Keratinocyte (primary cell): ENCODE data around the gene CACHD1. TPM values are rescaled to one million over a fixed set of nuclear protein-coding genes. Genes with fewer than 3 reads are reported as not detected.
A peak's percentile ranks its signal among the peaks of the same experiment; 100 is the strongest.

Experiments
- DNase-seq: peaks from one replicate; pipeline ENCODE4 v3.0.0-alpha.2; 2011; ENCODE audit warnings: low read depth, missing footprints, low spot score
- FAIRE-seq: peaks from 2 replicates; lab custom pipeline; 2011; peaks lifted over from hg19 to GRCh38; lab: Jason Lieb, UNC
- H2AFZ ChIP-seq: 2 replicates; pipeline ENCODE4 v1.6.0; 2012; ENCODE audit warnings: low read length, control low read depth, inconsistent platforms; ENCODE audit not compliant: control insufficient read depth
- H3K27ac ChIP-seq: 2 replicates; pipeline ENCODE4 v1.5.1; 2011; ENCODE audit warnings: low read length; ENCODE audit not compliant: control insufficient read depth, insufficient read depth
- H3K27me3 ChIP-seq: 3 replicates; pipeline ENCODE4 v1.6.0; 2011; ENCODE audit warnings: low read length; ENCODE audit not compliant: control insufficient read depth, insufficient read depth; ENCODE audit errors: extremely low read depth
- H3K36me3 ChIP-seq, 2 experiments: 2 replicates in 1 of 2; 3 replicates in 1 of 2; pipeline ENCODE4 v1.5.1; 2011; ENCODE audit warnings: low read length in 2 of 2, mild to moderate bottlenecking in 1 of 2; ENCODE audit not compliant: control insufficient read depth in 2 of 2, insufficient read depth in 2 of 2; ENCODE audit errors: extremely low read depth in 1 of 2
- H3K4me1 ChIP-seq: 3 replicates; pipeline ENCODE4 v1.5.1; 2011; ENCODE audit warnings: low read length; ENCODE audit not compliant: control insufficient read depth, insufficient read depth; ENCODE audit errors: extremely low read depth
- H3K4me2 ChIP-seq: 3 replicates; pipeline ENCODE4 v1.6.0; 2011; ENCODE audit warnings: low read depth, low read length; ENCODE audit not compliant: control insufficient read depth, insufficient read depth; ENCODE audit errors: extremely low read depth
- H3K4me3 ChIP-seq, 3 experiments: fragments of 200-600 bp in 1 of 3; sonication (generic) in 1 of 3; 2 replicates in 2 of 3; 3 replicates in 1 of 3; pipeline ENCODE4 v1.5.1; 2011 to 2016; ENCODE audit warnings: low read length in 3 of 3, mild to moderate bottlenecking in 3 of 3, control low read depth in 2 of 3, inconsistent platforms in 1 of 3, low read depth in 1 of 3, mixed read lengths in 1 of 3, mixed run types in 1 of 3, moderate library complexity in 1 of 3; ENCODE audit not compliant: control insufficient read depth in 2 of 3, insufficient read depth in 2 of 3; ENCODE audit errors: extremely low read depth in 1 of 3
- H3K79me2 ChIP-seq: 2 replicates; pipeline ENCODE4 v1.6.0; 2012; ENCODE audit warnings: low read length; ENCODE audit not compliant: control insufficient read depth, insufficient read depth
- H3K9ac ChIP-seq: 3 replicates; pipeline ENCODE4 v1.6.0; 2011; ENCODE audit warnings: low read length; ENCODE audit not compliant: control insufficient read depth, insufficient read depth; ENCODE audit errors: extremely low read depth
- H3K9me1 ChIP-seq: 3 replicates; pipeline ENCODE4 v1.6.0; 2011; ENCODE audit warnings: low read length; ENCODE audit not compliant: control insufficient read depth, insufficient read depth; ENCODE audit errors: extremely low read depth
- H3K9me3 ChIP-seq: 2 replicates; pipeline ENCODE4 v1.5.1; 2012; ENCODE audit warnings: low read depth, low read length; ENCODE audit not compliant: control insufficient read depth
- H4K20me1 ChIP-seq: 3 replicates; pipeline ENCODE4 v1.6.0; 2011; ENCODE audit warnings: low read length; ENCODE audit not compliant: control insufficient read depth, insufficient read depth; ENCODE audit errors: extremely low read depth
- CTCF ChIP-seq, 3 experiments: IDR thresholded peaks in 1 of 3; conservative IDR thresholded peaks in 1 of 3; optimal IDR thresholded peaks in 1 of 3; 2 replicates in 2 of 3; 3 replicates in 1 of 3; pipeline versions ENCODE3 to v1.5.1; 2011; ENCODE audit warnings: low read length in 3 of 3, mild to moderate bottlenecking in 3 of 3, moderate library complexity in 2 of 3, control low read depth in 1 of 3, inconsistent platforms in 1 of 3; ENCODE audit not compliant: insufficient read depth in 2 of 3; ENCODE audit errors: extremely low read depth in 1 of 3
- EZH2 ChIP-seq: IDR thresholded peaks from one replicate; pipeline ENCODE4 v1.6.1; 2012; ENCODE audit warnings: inconsistent platforms, mild to moderate bottlenecking, low read length, moderate library complexity
- dilution Hi-C: fragments of 300-500 bp; cut with MboI; formaldehyde crosslinking; loops from one replicate; pipeline ENCODE4 v1.7.0; 2020; ENCODE audit warnings: low sequenced_read_pairs; ENCODE audit not compliant: extremely low pct_ligation_motif_present
- polyA plus RNA-seq, 5 experiments: library from polyadenylated mRNA; depleted of rRNA in 3 of 5; stranded (reverse) in 3 of 5; stranded (forward) in 1 of 5; unstranded in 1 of 5; fragments of >200 nt; gene quantifications; 1 replicate in 1 of 5; 2 replicates in 3 of 5; 3 replicates in 1 of 5; pipeline versions ENCODE4 v1.2.1 to v1.2.3, GENCODE V29; 2011 to 2012; ENCODE audit warnings: missing spikeins in 2 of 5, low read depth in 1 of 5, low replicate concordance in 1 of 5

The CACHD1 gene
- polyA plus RNA-seq, 1 donor (not counting 4 experiments of a cell fraction or from before 2014, with no cell fraction given) = 2.4 TPM

GRCh38 chr1:64471218-64472039 is 1.5 kb downstream of the CACHD1 start:
- no peaks in the 10 kb centered on the region for H3K9me3 ChIP-seq
- no peak overlapping the region for H3K27ac ChIP-seq
- TF ChIP-seq CTCF (optimal IDR thresholded peaks at IDR 0.05 in 1 of 3, IDR thresholded peaks at IDR 0.05 in 1 of 3, conservative IDR thresholded peaks at IDR 0.05 in 1 of 3; ENCODE audit: extremely low read depth in 1 of 3, insufficient read depth in 2 of 3, low read length in 3 of 3) (no peak), EZH2 (no peak)
- no peaks in the 10 kb centered on the region for H3K79me2 ChIP-seq
- H3K9ac ChIP-seq = peak overlapping the region; percentile 64
- dilution Hi-C loops = no loop called here
- no peaks in the 10 kb centered on the region for H3K36me3 ChIP-seq
- peaks cover 24% of the 10 kb centered on the region for H3K4me1 ChIP-seq
- peak overlapping the region; percentile 87 for H2AFZ ChIP-seq
- H4K20me1 ChIP-seq = no peaks in the 10 kb centered on the region
- H3K4me3 ChIP-seq = peak overlapping the region; percentile 64 to 80 (median 72)
- FAIRE-seq (peak; percentile 82), DNase-seq (no peak)
- H3K9me1 ChIP-seq = no peaks in the 10 kb centered on the region
- H3K27me3 ChIP-seq = peaks cover 15% of the 10 kb centered on the region
- peak overlapping the region; percentile 66 for H3K4me2 ChIP-seq

DNA sequence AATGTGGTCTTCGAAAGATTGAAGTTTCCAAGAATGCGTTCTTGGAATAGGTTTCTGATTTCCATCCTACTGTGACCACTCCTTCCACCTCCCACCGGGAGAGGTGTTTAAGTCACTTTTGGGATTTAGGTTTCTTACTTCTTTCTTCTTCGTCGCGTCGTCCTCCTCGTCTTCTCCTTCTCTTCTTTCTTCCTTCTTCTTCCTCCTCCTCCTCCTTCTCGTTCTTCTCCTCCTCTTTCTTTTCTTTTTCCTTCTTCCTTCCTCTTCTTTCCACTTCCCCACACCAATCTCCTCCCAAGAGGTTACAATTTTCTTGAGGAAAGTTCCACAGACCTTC is 2.1 kb downstream of the CACHD1 start:
- TF ChIP-seq EZH2 (no peak), CTCF (optimal IDR thresholded peaks at IDR 0.05 in 1 of 3, IDR thresholded peaks at IDR 0.05 in 1 of 3, conservative IDR thresholded peaks at IDR 0.05 in 1 of 3; ENCODE audit: extremely low read depth in 1 of 3, insufficient read depth in 2 of 3, low read length in 3 of 3) (no peak)
- DNase-seq (no peak), FAIRE-seq (no peak)
- H3K4me1 ChIP-seq = peaks cover 30% of the 10 kb centered on the region
- H3K4me3 ChIP-seq = peak overlapping the region in 1 of 3 experiments; percentile 72
- no peaks in the 10 kb centered on the region for H3K9me3 ChIP-seq
- no peak overlapping the region for H2AFZ ChIP-seq
- no peaks in the 10 kb centered on the region for H3K9me1 ChIP-seq
- H3K27me3 ChIP-seq = peaks cover 15% of the 10 kb centered on the region
- H3K27ac ChIP-seq = no peak overlapping the region
- peak overlapping the region; percentile 66 for H3K4me2 ChIP-seq
- no peaks in the 10 kb centered on the region for H3K79me2 ChIP-seq
- no peaks in the 10 kb centered on the region for H3K36me3 ChIP-seq
- no peak overlapping the region for H3K9ac ChIP-seq
- dilution Hi-C loops = no loop called here
- H4K20me1 ChIP-seq = no peaks in the 10 kb centered on the region
